PFSK-1 (cell line): Measurements from ENCODE around the gene ZIC5.

Experiments
- POLR2AphosphoS5 ChIP-seq: IDR thresholded peaks from 2 replicates; pipeline ENCODE4 v1.6.1; 2012; ENCODE audit warnings: low read depth, mild to moderate bottlenecking, control low read depth, low read length, moderate library complexity
- REST ChIP-seq, 2 experiments: IDR thresholded peaks; 2 replicates each; pipeline versions ENCODE4 v1.6.1 to v1.8.0; 2011 to 2012; ENCODE audit warnings: low read depth in 2 of 2, low read length in 2 of 2, control low read depth in 1 of 2, inconsistent platforms in 1 of 2, mild to moderate bottlenecking in 1 of 2, moderate library complexity in 1 of 2; ENCODE audit not compliant: insufficient read depth in 1 of 2
- TAF1 ChIP-seq: IDR thresholded peaks from 2 replicates; pipeline ENCODE4 v1.6.1; 2012; ENCODE audit warnings: low read length, control low read depth, borderline replicate concordance; ENCODE audit not compliant: insufficient read depth

DNA sequence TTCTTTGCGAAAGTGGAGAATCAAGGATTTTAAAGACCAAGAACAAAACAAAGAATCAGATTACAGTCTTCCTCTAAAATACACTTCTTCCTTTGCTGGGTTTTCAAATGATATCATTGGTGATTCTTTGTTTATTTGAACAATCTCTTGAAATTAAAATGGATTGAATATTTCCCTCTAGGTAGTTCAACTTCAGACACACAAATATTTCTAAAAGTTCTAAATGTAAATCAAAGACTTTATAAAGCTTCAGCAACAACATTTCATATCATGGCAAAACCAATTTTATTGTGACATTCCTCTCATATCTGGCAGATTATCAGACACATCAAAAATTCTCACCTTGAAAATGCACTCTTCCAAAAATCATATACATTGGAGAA is 23.1 kb upstream of the ZIC5 start:
- TF ChIP-seq TAF1 (no peak), POLR2AphosphoS5 (no peak), REST (IDR thresholded peaks at IDR 0.05; ENCODE audit: insufficient read depth in 1 of 2, low read depth in 2 of 2, low read length in 2 of 2) (no peak)
